ENCODE results near the gene RBM4.
"Not testable (repeated sequence)": the region's sequence is repeated elsewhere in the genome, so short reads cannot be mapped to it uniquely, and the experiment has no call there.

Gene RBM4

GRCh38 chr11:66617155-66617834, 21.2 kb upstream of the RBM4 start:
- DNase-seq = peak; percentile 65

- peak; percentile 85 for DNase-seq
These were observed 19.4 kb upstream of the RBM4 start for GRCh38 chr11:66619080-66619554.

DNA sequence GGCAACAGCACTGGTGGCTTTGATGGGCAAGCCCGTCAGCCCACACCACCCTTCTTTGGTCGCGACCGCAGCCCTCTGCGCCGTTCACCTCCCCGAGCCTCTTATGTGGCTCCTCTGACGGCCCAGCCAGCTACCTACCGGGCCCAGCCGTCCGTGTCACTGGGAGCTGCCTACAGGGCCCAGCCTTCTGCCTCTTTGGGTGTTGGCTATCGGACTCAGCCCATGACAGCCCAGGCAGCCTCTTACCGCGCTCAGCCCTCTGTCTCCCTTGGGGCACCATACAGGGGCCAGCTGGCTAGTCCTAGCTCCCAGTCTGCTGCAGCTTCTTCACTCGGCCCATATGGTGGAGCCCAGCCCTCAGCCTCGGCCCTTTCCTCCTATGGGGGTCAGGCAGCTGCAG, 14.1 kb upstream of the RBM4 start:
- no peak for DNase-seq

GRCh38 chr11:66625041-66625751, 13.3 kb upstream of the RBM4 start:
- DNase-seq = no peak

- DNase-seq = no peak
These were observed 12.8 kb upstream of the RBM4 start for GRCh38 chr11:66625752-66626149.

GRCh38 chr11:66626382-66626781, 12.1 kb upstream of the RBM4 start:
- DNase-seq = no peak

DNA sequence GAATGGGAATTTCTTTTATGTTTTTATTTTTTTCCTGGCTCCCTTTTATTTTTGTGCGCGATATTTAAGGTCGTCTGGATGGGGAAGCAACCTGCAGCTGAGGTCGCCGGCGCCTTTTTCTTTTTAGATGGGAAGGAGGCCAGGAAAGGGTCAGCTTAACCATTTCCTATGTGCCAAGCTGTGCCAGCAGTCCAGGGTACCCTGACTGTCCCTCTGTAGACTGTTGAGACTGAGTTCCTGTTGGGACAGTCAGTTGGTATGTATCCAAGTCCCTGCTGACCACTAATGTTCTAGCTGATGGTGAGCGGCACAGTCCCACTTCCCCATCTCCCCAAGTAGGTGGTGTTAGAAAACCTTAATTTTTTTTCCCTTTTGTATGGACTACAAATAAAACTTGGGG, 11.6 kb upstream of the RBM4 start:
- DNase-seq = no peak

DNA sequence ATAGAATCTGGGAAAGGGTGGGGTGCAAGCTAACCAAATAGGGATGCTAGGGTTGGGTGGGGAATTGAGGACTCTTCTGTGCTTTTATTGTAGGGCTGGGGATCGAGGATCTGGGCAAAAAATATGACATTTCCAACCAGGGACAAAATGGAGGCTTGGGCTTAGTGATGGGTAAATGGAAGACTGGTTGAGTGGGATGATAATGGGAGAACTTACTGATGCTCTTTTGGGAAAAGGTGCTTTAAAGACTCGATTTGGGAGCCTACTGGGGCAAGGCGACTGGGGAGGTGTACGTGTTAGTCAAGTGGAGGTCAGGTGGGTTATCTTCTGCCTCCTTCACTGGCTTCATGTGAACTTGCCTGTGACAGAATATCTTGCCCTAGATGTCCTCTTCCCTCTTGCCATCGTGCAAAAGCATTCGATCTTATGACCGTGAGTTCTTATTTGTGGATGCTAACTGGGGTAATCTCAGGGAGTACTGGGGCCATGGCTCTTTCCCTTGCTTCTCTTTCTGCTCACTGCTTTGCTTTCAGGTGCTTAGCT, 10.4 kb upstream of the RBM4 start:
- no peak for DNase-seq

DNA sequence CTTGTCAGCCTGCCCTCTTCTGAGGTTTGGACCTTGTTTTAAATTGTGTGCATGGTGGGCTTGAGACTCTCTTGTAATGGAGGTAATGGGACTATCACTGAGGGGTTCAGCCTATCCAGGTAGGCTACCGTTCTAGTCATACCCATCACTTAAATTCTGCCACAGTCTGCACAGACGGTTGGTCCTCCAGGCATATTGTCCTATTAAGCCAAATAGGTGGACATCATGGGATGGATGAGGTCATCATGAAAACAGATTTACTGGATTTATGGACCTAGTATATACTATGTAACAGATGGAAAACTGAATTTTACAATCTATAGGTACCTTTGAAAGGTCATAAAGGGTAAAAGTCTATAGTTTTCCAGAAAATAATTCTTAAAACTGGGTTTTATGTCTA, 9.1 kb upstream of the RBM4 start:
- DNase-seq = no peak

GRCh38 chr11:66631883-66632282, 6.6 kb upstream of the RBM4 start:
- no peak for DNase-seq

- DNase-seq = no peak
These were observed 5.6 kb upstream of the RBM4 start for GRCh38 chr11:66632952-66633351.

DNA sequence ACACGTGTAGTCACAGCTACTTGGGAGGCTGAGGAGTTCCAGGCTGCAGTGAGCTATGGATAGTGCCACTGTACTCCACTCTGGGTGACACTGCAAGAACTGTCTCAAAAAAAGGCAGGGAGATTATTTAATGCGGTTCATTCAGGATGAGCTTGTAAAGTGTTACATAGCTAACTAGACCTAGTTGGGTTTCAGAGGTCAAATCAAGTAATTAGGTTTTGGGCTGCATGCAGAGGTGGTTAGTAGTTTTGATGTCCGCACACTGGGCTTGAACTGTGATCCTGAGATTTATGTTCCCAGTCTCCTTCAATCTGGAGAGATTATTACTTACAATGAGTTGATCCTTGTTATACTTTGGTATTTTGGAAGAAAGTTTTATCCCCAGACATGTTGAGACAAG, 2.1 kb upstream of the RBM4 start:
- DNase-seq = no peak

GRCh38 chr11:66637557-66638176, 836 bp upstream of the RBM4 start:
- no peak for DNase-seq

DNA sequence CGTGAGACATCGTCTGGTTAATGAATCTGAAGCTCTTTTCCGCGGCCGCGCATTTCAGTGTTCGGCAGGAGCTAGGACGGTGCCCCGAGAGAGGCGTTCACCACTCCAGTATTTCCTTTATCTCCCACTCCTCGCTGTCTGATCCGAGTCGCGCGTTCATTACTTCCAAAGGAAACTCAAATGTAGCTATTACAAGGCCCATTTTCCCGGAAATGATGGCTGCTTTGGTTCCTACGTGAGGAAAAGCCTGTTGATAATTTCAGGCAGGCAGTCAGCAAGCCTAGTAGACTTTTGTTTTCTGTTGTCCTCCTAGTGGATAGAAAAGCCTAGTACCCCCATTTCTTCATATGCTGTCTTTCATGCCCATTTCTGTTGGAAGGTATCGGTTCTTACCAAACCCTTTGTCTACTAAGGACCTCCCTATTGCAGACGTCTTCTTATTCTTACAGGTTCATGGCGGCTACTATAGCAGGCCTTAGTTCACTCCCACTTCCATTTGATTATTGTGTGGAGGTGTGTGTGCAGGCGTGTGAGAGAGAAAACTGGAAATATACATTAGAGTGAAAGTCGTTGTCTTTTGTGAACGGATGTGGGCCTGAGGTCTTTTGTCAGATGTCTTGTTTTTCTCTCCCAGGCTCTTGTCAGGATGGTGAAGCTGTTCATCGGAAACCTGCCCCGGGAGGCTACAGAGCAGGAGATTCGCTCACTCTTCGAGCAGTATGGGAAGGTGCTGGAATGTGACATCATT, 737 bp downstream of the RBM4 start:
- DNase-seq = peak; percentile 63

GRCh38 chr11:66639814-66640340, 1.4 kb downstream of the RBM4 start:
- DNase-seq = not testable (repeated sequence)

DNA sequence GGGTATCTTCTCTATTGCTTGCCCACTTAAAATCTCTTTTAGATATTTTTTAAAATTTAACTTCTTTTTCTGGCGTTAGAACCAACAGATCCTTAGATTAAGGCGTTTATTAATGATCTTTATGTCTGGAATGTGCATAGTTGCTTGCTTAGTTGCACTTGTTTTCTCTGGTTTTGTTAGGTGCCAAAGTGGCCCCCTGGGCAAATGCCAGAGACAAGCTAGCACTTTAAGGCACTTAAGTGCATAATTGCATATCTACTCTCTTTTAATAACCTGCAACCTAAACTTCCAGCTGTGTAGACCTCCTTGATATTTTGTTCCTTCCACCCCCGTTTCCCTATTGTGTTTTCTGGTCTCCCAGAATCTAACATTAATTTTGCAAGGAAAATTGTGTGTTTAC, 3.3 kb downstream of the RBM4 start:
- DNase-seq = no peak

DNA sequence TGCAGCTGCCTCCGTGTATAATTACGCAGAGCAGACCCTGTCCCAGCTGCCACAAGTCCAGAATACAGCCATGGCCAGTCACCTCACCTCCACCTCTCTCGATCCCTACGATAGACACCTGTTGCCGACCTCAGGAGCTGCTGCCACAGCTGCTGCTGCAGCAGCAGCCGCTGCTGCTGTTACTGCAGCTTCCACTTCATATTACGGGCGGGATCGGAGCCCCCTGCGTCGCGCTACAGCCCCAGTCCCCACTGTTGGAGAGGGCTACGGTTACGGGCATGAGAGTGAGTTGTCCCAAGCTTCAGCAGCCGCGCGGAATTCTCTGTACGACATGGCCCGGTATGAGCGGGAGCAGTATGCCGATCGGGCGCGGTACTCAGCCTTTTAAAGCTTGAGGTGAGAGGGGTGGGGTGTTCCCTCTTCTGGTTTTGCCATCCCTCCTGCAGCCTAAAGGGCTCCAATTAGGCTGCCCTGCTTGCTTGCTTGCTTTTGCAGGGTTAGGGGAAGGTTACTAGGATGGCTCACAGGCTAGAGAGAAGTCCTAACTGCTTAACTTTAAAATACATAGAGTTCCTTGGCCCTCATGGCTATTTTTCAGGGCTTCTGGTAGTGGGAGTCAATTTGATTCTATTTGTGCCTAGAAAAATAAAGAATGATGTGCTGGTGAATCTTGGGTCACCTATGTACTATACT, 5.4 kb downstream of the RBM4 start:
- no peak for DNase-seq

GRCh38 chr11:66646828-66647227, 8.3 kb downstream of the RBM4 start:
- DNase-seq = no peak

- DNase-seq = no peak
These were observed 11.4 kb downstream of the RBM4 start for GRCh38 chr11:66649903-66650302.

DNA sequence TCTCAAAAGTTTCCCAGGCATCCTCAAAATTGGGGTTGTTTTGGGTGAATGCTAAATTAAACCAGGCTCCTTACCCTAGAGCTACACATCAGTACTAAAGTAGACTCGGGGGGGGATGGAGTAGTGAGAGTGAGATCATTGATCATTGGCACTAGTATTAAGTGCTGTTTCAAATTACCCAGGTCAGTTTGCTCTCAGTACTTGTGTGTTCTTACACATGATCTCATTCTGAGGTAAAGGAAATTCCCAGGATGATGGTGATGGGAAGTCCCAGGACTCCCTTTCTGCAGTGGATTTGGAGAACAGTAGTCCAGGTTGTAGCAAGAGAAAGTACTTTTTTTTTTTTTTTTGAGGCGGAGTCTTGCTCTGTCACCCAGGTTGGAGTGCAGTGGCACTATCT, 12.5 kb downstream of the RBM4 start:
- DNase-seq = no peak

DNA sequence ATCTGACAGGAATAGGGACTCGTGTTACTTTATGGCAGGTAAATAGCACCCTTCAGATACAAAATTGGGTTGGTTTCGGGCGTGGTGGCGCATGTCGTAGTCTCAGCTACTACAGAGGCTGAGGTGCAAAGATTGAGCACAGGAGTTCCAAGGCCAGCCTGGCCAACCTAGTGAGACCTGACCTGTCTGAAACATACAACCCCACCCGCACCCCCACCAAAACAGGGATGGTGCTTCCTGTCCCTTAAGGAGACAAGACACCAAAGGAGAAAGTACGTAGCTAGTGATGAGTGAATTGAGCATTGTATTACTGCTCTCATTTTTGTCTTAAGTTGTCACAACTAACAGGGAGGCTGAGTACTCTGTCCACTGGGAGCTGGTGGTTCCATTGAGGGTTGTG, 14.1 kb downstream of the RBM4 start:
- no peak for DNase-seq

DNA sequence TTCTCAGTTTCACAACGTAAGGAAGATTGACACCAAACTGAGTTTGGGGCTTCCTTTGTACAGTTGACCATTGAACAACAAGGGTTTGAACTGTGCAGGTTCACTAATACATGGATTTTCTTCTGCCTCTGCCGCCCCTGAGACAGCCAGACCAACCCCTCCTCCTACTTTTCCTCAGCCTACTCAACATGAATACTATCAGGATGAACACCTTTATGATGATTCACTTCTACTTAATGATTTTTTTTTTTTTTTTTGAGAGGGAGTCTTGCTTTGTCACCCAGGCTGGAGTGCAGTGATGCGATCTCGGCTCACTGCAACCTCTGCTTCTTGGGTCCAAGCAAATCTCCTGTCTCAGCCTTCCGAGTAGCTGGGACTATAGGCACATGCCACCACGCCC, 14.6 kb downstream of the RBM4 start:
- no peak for DNase-seq

Measured in CD4-positive, alpha-beta T cell treated with Interleukin-10 for 1 hour (primary cell).